HT-29 (cell line): ENCODE results near the gene CSAD. TPM values are rescaled to one million over a fixed set of nuclear protein-coding genes. Genes with fewer than 3 reads are reported as not detected.

ENCODE experiments used
- small RNA-seq: library from RNA; depleted of rRNA; stranded (forward); fragments of <200 nt; gene quantifications from one replicate; pipeline ENCODE3, GENCODE V24; 2014
- total RNA-seq: library from RNA; depleted of rRNA; stranded (reverse); fragments of >200 nt; shearing (Covaris generic); gene quantifications from 2 replicates; pipeline ENCODE4 v1.2.3, GENCODE V29; 2014; rRNA removed

The CSAD gene
- total RNA-seq, 1 experiment from 2014 or later, result 16.3 TPM

Small RNA genes lying within 50 kb of the gene (small RNA-seq; reads per million reads assigned to genes)
- gene HIGD1AP1 (not detected), gene RNU6-333P (not detected)

Other genes starting within 250 kb of the CSAD start
- 9,796 and 10,041 TPM in 2 replicates for gene KRT18, start 231.8 kb downstream of the CSAD start, total RNA-seq
- gene EIF4B, start 174.5 kb downstream of the CSAD start, total RNA-seq, result 401 and 417 TPM in 2 replicates
- gene TNS2, start 130.9 kb downstream of the CSAD start, total RNA-seq, result 57.7 and 71.9 TPM in 2 replicates
- gene SPRYD3, start 101.5 kb downstream of the CSAD start, total RNA-seq, result 27.4 and 29.0 TPM in 2 replicates
- gene IGFBP6, start 83.3 kb downstream of the CSAD start, total RNA-seq, result 394 and 417 TPM in 2 replicates
- 0.15 and 0.23 TPM in 2 replicates for gene SOAT2, start 77.4 kb downstream of the CSAD start, total RNA-seq
- 8.1 and 8.8 TPM in 2 replicates for gene ZNF740, start 203 bp downstream of the CSAD start, total RNA-seq
- 8.1 and 11.4 TPM in 2 replicates for gene ITGB7, start 26.3 kb upstream of the CSAD start, total RNA-seq
- gene RARG, start 51.3 kb upstream of the CSAD start, total RNA-seq, result 89.7 and 92.5 TPM in 2 replicates
- gene ESPL1, start 87.4 kb upstream of the CSAD start, total RNA-seq, result 28.0 and 31.0 TPM in 2 replicates
- gene PFDN5, start 114.6 kb upstream of the CSAD start, total RNA-seq, result 219 and 260 TPM in 2 replicates
- gene MYG1, start 118.8 kb upstream of the CSAD start, total RNA-seq, result 92.5 and 106 TPM in 2 replicates
- 68.4 and 70.6 TPM in 2 replicates for gene AAAS, start 140.7 kb upstream of the CSAD start, total RNA-seq
- gene SP7, start 155.4 kb upstream of the CSAD start, total RNA-seq, result not detected in 2 replicates
- gene SP1, start 199.3 kb upstream of the CSAD start, total RNA-seq, result 52.0 and 56.5 TPM in 2 replicates
- not detected in 2 replicates for gene AMHR2, start 242.9 kb upstream of the CSAD start, total RNA-seq